Rectal smooth muscle tissue (tissue), 1 donor: ENCODE results near the gene IL33.

Experiments used
- H3K27ac ChIP-seq: one replicate; pipeline ENCODE4 v1.7.0; 2013; ENCODE audit warnings: low read depth, low read length, inconsistent platforms
- H3K27me3 ChIP-seq: one replicate; pipeline ENCODE4 v1.7.0; 2013; ENCODE audit warnings: low read length; ENCODE audit not compliant: control insufficient read depth, insufficient read depth
- H3K36me3 ChIP-seq: one replicate; pipeline ENCODE4 v1.7.0; 2013; ENCODE audit warnings: low read length; ENCODE audit not compliant: control insufficient read depth, insufficient read depth
- H3K4me1 ChIP-seq: one replicate; pipeline ENCODE4 v1.7.0; 2013; ENCODE audit warnings: low read length; ENCODE audit not compliant: control insufficient read depth, insufficient read depth
- H3K4me3 ChIP-seq: one replicate; pipeline ENCODE4 v1.7.0; 2013; ENCODE audit warnings: low read length
- H3K9ac ChIP-seq: one replicate; pipeline ENCODE4 v1.7.0; 2013; ENCODE audit warnings: low read length

IL33 gene

GRCh38 chr9:6247266-6247665, 31.7 kb downstream of the IL33 start:
- Histone ChIP-seq H3K27ac (no peak overlapping the region), H3K27me3 (no peaks in the 10 kb centered on the region), H3K36me3 (no peaks in the 10 kb centered on the region), H3K4me1 (no peaks in the 10 kb centered on the region), H3K4me3 (no peak overlapping the region), H3K9ac (no peak overlapping the region)

GRCh38 chr9:6268826-6269397, 53.3 kb downstream of the IL33 start:
- H3K27me3 ChIP-seq, result no peaks in the 10 kb centered on the region
- H3K36me3 ChIP-seq, result no peaks in the 10 kb centered on the region
- H3K4me3 ChIP-seq, result no peak overlapping the region
- no peak overlapping the region for H3K27ac ChIP-seq
- peaks cover 3% of the 10 kb centered on the region for H3K4me1 ChIP-seq
- no peak overlapping the region for H3K9ac ChIP-seq

GRCh38 chr9:6270896-6271295, 55.3 kb downstream of the IL33 start:
- H3K4me1 ChIP-seq, result peaks cover 3% of the 10 kb centered on the region

GRCh38 chr9:6271508-6272228, 56.1 kb downstream of the IL33 start:
- Histone ChIP-seq H3K4me3 (no peak overlapping the region), H3K27ac (peak overlapping the region; percentile 45), H3K36me3 (no peaks in the 10 kb centered on the region), H3K4me1 (peaks cover 3% of the 10 kb centered on the region), H3K27me3 (no peaks in the 10 kb centered on the region), H3K9ac (no peak overlapping the region)

More at GRCh38 chr9:6270896-6271295, 55.3 kb downstream of the IL33 start:
- Histone ChIP-seq H3K4me3 (no peak overlapping the region), H3K9ac (no peak overlapping the region), H3K27me3 (no peaks in the 10 kb centered on the region), H3K27ac (no peak overlapping the region), H3K36me3 (no peaks in the 10 kb centered on the region)

- no peaks in the 10 kb centered on the region for H3K36me3 ChIP-seq
- no peak overlapping the region for H3K9ac ChIP-seq
- H3K27me3 ChIP-seq, result no peaks in the 10 kb centered on the region
- H3K4me3 ChIP-seq, result no peak overlapping the region
- peaks cover 3% of the 10 kb centered on the region for H3K4me1 ChIP-seq
- H3K27ac ChIP-seq, result peak overlapping the region; percentile 45
Measured at GRCh38 chr9:6272229-6272598, 56.6 kb downstream of the IL33 start.

- H3K4me3 ChIP-seq, result no peak overlapping the region
Measured at GRCh38 chr9:6277417-6277816, 61.8 kb downstream of the IL33 start.

GRCh38 chr9:6301858-6302257, 86.3 kb downstream of the IL33 start:
- no peak overlapping the region for H3K4me3 ChIP-seq
- no peaks in the 10 kb centered on the region for H3K36me3 ChIP-seq
- H3K4me1 ChIP-seq, result no peaks in the 10 kb centered on the region
- no peaks in the 10 kb centered on the region for H3K27me3 ChIP-seq
- H3K9ac ChIP-seq, result no peak overlapping the region
- no peak overlapping the region for H3K27ac ChIP-seq

More at GRCh38 chr9:6277417-6277816, 61.8 kb downstream of the IL33 start:
- no peak overlapping the region for H3K27ac ChIP-seq
- H3K4me1 ChIP-seq, result no peaks in the 10 kb centered on the region
- H3K36me3 ChIP-seq, result no peaks in the 10 kb centered on the region
- no peaks in the 10 kb centered on the region for H3K27me3 ChIP-seq
- no peak overlapping the region for H3K9ac ChIP-seq

GRCh38 chr9:6302417-6302816, 86.8 kb downstream of the IL33 start:
- Histone ChIP-seq H3K4me3 (no peak overlapping the region), H3K27ac (no peak overlapping the region), H3K36me3 (no peaks in the 10 kb centered on the region), H3K9ac (no peak overlapping the region), H3K27me3 (no peaks in the 10 kb centered on the region), H3K4me1 (no peaks in the 10 kb centered on the region)

- Histone ChIP-seq H3K4me3 (no peak overlapping the region), H3K36me3 (no peaks in the 10 kb centered on the region), H3K4me1 (no peaks in the 10 kb centered on the region), H3K27ac (no peak overlapping the region), H3K9ac (no peak overlapping the region), H3K27me3 (no peaks in the 10 kb centered on the region)
Measured at GRCh38 chr9:6304232-6304631, 88.6 kb downstream of the IL33 start.

- Histone ChIP-seq H3K27ac (no peak overlapping the region), H3K27me3 (no peaks in the 10 kb centered on the region), H3K4me1 (no peaks in the 10 kb centered on the region), H3K36me3 (no peaks in the 10 kb centered on the region), H3K4me3 (no peak overlapping the region), H3K9ac (no peak overlapping the region)
Measured at GRCh38 chr9:6305954-6306563, 90.5 kb downstream of the IL33 start.
